ENCODE results near the gene NRXN2.
A peak's percentile ranks its signal among the peaks of the same experiment; 100 is the strongest.

NRXN2 gene

GRCh38 chr11:64687204-64687603, 35.8 kb downstream of the NRXN2 start:
- Histone ChIP-seq H3K27ac (peak overlapping the region; percentile 86), H3K4me2 (peak overlapping the region; percentile 96), H3K36me3 (no peaks in the 10 kb centered on the region), H3K27me3 (no peaks in the 10 kb centered on the region), H3K9ac (peak overlapping the region; percentile 63; the same call in 1 of the 2 replicates), H3K4me1 (peaks cover 62% of the 10 kb centered on the region), H4K20me1 (no peaks in the 10 kb centered on the region), H3K9me3 (no peaks in the 10 kb centered on the region), H3K4me3 (no peak overlapping the region)
- TF ChIP-seq Cebpa-rat (IDR thresholded peaks at IDR 0.05): no peak

- H3K36me3 ChIP-seq: no peaks in the 10 kb centered on the region
- peak overlapping the region; percentile 96 for H3K4me2 ChIP-seq
- TF ChIP-seq Cebpa-rat (IDR thresholded peaks at IDR 0.05): no peak
- no peak overlapping the region for H3K4me3 ChIP-seq
- H3K27me3 ChIP-seq: no peaks in the 10 kb centered on the region
- H3K9me3 ChIP-seq: no peaks in the 10 kb centered on the region
- H4K20me1 ChIP-seq: no peaks in the 10 kb centered on the region
- H3K9ac ChIP-seq: peak overlapping the region; percentile 63; the same call in 1 of the 2 replicates
- H3K4me1 ChIP-seq: peaks cover 56% of the 10 kb centered on the region
- H3K27ac ChIP-seq: peak overlapping the region; percentile 86; the same call in 1 of the 2 replicates
Observed at GRCh38 chr11:64686466-64687170, 36.4 kb downstream of the NRXN2 start.

DNA sequence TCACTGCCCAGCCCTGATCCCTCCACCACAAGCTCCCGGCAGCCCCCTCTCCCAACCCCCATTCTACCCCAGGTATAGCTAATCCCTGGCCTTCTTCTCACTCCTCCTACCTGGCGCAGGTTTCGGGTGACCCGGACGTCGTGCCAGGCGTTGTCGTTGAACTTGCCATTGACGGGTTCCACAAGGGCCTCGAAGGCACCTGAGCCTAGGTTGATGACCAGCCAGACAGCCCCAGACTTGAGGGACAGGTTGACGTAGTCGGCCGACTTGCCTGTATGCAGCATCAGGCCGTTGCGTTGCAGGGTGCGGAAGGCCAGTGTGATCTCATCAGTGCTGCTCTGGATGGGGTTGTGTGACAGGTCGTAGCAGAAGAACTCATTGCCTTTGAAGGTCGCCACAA, 37.5 kb downstream of the NRXN2 start:
- no peak overlapping the region for H3K27ac ChIP-seq
- peaks cover 45% of the 10 kb centered on the region for H3K4me1 ChIP-seq
- no peak overlapping the region for H3K4me3 ChIP-seq
- TF ChIP-seq Cebpa-rat (IDR thresholded peaks at IDR 0.05): no peak
- H3K36me3 ChIP-seq: no peaks in the 10 kb centered on the region
- no peak overlapping the region for H3K4me2 ChIP-seq
- H3K9ac ChIP-seq: no peak overlapping the region
- no peaks in the 10 kb centered on the region for H4K20me1 ChIP-seq
- H3K9me3 ChIP-seq: no peaks in the 10 kb centered on the region
- no peaks in the 10 kb centered on the region for H3K27me3 ChIP-seq

DNA sequence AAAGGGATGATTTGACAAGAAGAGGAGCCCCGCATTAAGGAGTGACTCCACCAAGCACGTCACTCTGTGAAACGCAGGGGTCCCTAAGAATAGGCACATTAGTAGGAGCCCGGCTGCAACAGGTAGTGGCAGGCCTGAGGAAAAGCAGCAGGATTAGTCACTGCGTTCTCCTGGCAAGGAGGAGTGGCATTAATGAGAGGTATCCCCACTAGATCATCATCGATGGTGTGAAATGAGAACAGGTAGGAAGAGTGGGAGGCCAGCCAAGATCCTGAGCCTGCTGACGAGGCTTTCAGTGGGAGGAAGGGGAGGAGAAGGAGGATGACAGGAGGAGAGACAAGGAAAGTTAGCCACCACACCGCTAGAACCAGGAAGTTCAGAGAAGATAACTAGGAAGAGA, 38.6 kb downstream of the NRXN2 start:
- Histone ChIP-seq H3K4me2 (no peak overlapping the region), H3K4me3 (no peak overlapping the region), H4K20me1 (no peaks in the 10 kb centered on the region), H3K27ac (no peak overlapping the region), H3K9me3 (no peaks in the 10 kb centered on the region), H3K4me1 (peaks cover 33% of the 10 kb centered on the region), H3K9ac (no peak overlapping the region), H3K27me3 (no peaks in the 10 kb centered on the region), H3K36me3 (no peaks in the 10 kb centered on the region)
- no peak for TF ChIP-seq Cebpa-rat (IDR thresholded peaks at IDR 0.05)

DNA sequence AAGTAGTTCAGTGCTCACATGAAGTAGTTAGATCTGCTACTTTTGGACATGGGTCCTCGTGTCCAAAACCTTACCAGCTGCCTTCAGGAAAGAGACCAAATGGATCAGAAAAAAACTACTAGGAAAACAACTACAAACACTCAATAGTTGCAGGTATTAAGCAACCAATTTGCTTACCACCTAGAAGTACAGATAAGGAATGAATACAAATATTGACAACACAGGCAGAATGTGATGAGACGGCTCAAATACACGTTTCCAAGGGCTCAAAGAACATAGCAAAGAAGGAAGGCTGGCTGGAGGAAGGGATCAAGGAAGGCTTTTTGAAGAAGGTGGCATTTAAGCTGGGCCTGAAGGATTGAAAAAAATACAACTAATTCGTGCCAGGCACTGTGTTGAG, 41.8 kb downstream of the NRXN2 start:
- Histone ChIP-seq H3K36me3 (no peaks in the 10 kb centered on the region), H4K20me1 (no peaks in the 10 kb centered on the region), H3K9me3 (no peaks in the 10 kb centered on the region), H3K27me3 (no peaks in the 10 kb centered on the region), H3K9ac (no peak overlapping the region), H3K4me3 (no peak overlapping the region), H3K4me2 (no peak overlapping the region), H3K4me1 (peaks cover 13% of the 10 kb centered on the region), H3K27ac (no peak overlapping the region)
- no peak for TF ChIP-seq Cebpa-rat (IDR thresholded peaks at IDR 0.05)

DNA sequence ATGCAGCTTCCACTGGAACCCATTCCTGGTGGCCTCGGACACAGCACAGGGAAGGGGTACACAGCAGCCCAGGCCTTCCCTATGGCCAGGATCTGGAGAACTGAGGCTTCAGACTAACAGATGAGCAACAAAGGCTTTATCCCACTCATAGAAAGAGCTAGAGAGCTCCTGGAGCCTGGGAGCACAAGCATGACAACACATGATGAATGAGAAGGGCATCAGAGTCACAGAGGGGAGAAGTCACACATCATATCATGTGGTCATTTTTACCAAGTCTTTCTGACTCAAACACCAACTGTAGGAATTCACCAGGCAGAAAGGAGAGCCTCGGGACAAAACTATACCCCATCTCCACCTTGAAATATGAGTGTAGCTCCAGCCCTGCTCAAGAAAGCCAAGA, 43.2 kb downstream of the NRXN2 start:
- Histone ChIP-seq H3K4me2 (no peak overlapping the region), H4K20me1 (no peaks in the 10 kb centered on the region), H3K9me3 (no peaks in the 10 kb centered on the region), H3K27me3 (no peaks in the 10 kb centered on the region), H3K9ac (no peak overlapping the region), H3K27ac (no peak overlapping the region), H3K4me1 (peaks cover 22% of the 10 kb centered on the region), H3K36me3 (no peaks in the 10 kb centered on the region), H3K4me3 (no peak overlapping the region)
- no peak for TF ChIP-seq Cebpa-rat (IDR thresholded peaks at IDR 0.05)

GRCh38 chr11:64677441-64678023, 45.5 kb downstream of the NRXN2 start:
- no peak overlapping the region for H3K27ac ChIP-seq
- no peak overlapping the region for H3K4me3 ChIP-seq
- no peaks in the 10 kb centered on the region for H3K9me3 ChIP-seq
- TF ChIP-seq Cebpa-rat (IDR thresholded peaks at IDR 0.05): no peak
- no peak overlapping the region for H3K9ac ChIP-seq
- no peaks in the 10 kb centered on the region for H3K27me3 ChIP-seq
- H3K36me3 ChIP-seq: no peaks in the 10 kb centered on the region
- H3K4me1 ChIP-seq: peaks cover 45% of the 10 kb centered on the region
- no peak overlapping the region for H3K4me2 ChIP-seq
- H4K20me1 ChIP-seq: no peaks in the 10 kb centered on the region

DNA sequence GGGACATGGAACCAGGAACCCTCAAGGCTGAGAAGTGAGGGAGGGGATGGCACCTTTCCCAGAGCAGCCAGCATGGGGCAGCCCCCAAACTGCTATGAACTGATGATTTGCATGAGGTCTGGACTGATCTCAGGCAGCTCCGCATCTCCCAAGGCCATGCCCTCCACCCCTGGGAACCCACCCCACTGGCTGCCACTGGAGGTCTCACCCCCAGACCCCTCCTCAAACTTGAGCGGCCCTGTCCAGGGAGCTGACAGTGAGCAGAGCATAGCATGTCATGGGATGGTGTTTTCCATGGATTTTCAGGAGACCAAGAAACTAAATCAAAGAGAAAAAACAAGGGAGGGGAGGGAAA, 46.8 kb downstream of the NRXN2 start:
- Histone ChIP-seq H3K9ac (peak overlapping the region; percentile 63; the same call in 1 of the 2 replicates), H3K36me3 (no peaks in the 10 kb centered on the region), H3K27ac (peak overlapping the region; percentile 75), H3K9me3 (no peaks in the 10 kb centered on the region), H3K27me3 (no peaks in the 10 kb centered on the region), H3K4me3 (no peak overlapping the region), H3K4me1 (peaks cover 58% of the 10 kb centered on the region), H4K20me1 (no peaks in the 10 kb centered on the region), H3K4me2 (peak overlapping the region; percentile 92)
- TF ChIP-seq Cebpa-rat (IDR thresholded peaks at IDR 0.05): no peak

GRCh38 chr11:64675450-64676260, 47.3 kb downstream of the NRXN2 start:
- TF ChIP-seq Cebpa-rat (IDR thresholded peaks at IDR 0.05): no peak

GRCh38 chr11:64674774-64675173, 48.2 kb downstream of the NRXN2 start:
- Histone ChIP-seq H3K9ac (no peak overlapping the region; the same call in 1 of the 2 replicates), H3K4me1 (peaks cover 73% of the 10 kb centered on the region), H4K20me1 (no peaks in the 10 kb centered on the region), H3K9me3 (no peaks in the 10 kb centered on the region), H3K27me3 (no peaks in the 10 kb centered on the region), H3K27ac (peak overlapping the region; percentile 75; the same call in 1 of the 2 replicates), H3K4me2 (peak overlapping the region; percentile 92), H3K36me3 (no peaks in the 10 kb centered on the region), H3K4me3 (peak overlapping the region; percentile 42)
- no peak for TF ChIP-seq Cebpa-rat (IDR thresholded peaks at IDR 0.05)

More at GRCh38 chr11:64675450-64676260, 47.3 kb downstream of the NRXN2 start:
- Histone ChIP-seq H3K4me3 (peak overlapping the region; percentile 42), H3K9ac (peak overlapping the region; percentile 63; the same call in 1 of the 2 replicates), H3K4me1 (peaks cover 64% of the 10 kb centered on the region), H4K20me1 (no peaks in the 10 kb centered on the region), H3K27ac (peak overlapping the region; percentile 75), H3K4me2 (peak overlapping the region; percentile 92), H3K27me3 (no peaks in the 10 kb centered on the region), H3K36me3 (no peaks in the 10 kb centered on the region), H3K9me3 (no peaks in the 10 kb centered on the region)
